ENCODE results near the gene DOK7.
A peak's percentile ranks its signal among the peaks of the same experiment; 100 is the strongest.

The DOK7 gene

GRCh38 chr4:3473181-3473950 is 10.3 kb downstream of the DOK7 start:
- FAIRE-seq (no peak), DNase-seq (ENCODE audit: insufficient read length, low spot score) (no peak)

- FAIRE-seq (no peak), DNase-seq (ENCODE audit: insufficient read length, low spot score) (no peak)
Observed at GRCh38 chr4:3473996-3474765, 11.1 kb downstream of the DOK7 start.

- no peak for FAIRE-seq
Observed at GRCh38 chr4:3475041-3475712, 12.1 kb downstream of the DOK7 start.

GRCh38 chr4:3475713-3476260 is 12.7 kb downstream of the DOK7 start:
- DNase-seq (ENCODE audit: insufficient read length, low spot score) (no peak), FAIRE-seq (no peak)

More at GRCh38 chr4:3475041-3475712, 12.1 kb downstream of the DOK7 start:
- DNase-seq (ENCODE audit: insufficient read length, low spot score) = no peak

- no peak for DNase-seq (ENCODE audit: insufficient read length, low spot score)
- no peak for FAIRE-seq
Observed at GRCh38 chr4:3476341-3476747, 13.2 kb downstream of the DOK7 start.

- FAIRE-seq (no peak), DNase-seq (ENCODE audit: insufficient read length, low spot score) (no peak)
Observed at GRCh38 chr4:3476936-3477749, 14.0 kb downstream of the DOK7 start.

- no peak for DNase-seq (ENCODE audit: insufficient read length, low spot score)
- no peak for FAIRE-seq
Observed at GRCh38 chr4:3477750-3478430, 14.8 kb downstream of the DOK7 start.

- FAIRE-seq = no peak
- DNase-seq (ENCODE audit: insufficient read length, low spot score) = no peak
Observed at GRCh38 chr4:3478446-3479357, 15.6 kb downstream of the DOK7 start.

GRCh38 chr4:3479358-3480101 is 16.4 kb downstream of the DOK7 start:
- no peak for FAIRE-seq
- DNase-seq (ENCODE audit: insufficient read length, low spot score) = no peak

GRCh38 chr4:3480528-3481112 is 17.5 kb downstream of the DOK7 start:
- peak; percentile 39 for FAIRE-seq

GRCh38 chr4:3481113-3481531 is 18.0 kb downstream of the DOK7 start:
- no peak for DNase-seq (ENCODE audit: insufficient read length, low spot score)
- FAIRE-seq = no peak

More at GRCh38 chr4:3480528-3481112, 17.5 kb downstream of the DOK7 start:
- peak; percentile 91 for DNase-seq (ENCODE audit: insufficient read length, low spot score)

GRCh38 chr4:3481783-3482393 is 18.8 kb downstream of the DOK7 start:
- DNase-seq (ENCODE audit: insufficient read length, low spot score) (no peak), FAIRE-seq (no peak)

- FAIRE-seq = no peak
- DNase-seq (ENCODE audit: insufficient read length, low spot score) = no peak
Observed at GRCh38 chr4:3482707-3483106, 19.6 kb downstream of the DOK7 start.

- no peak for FAIRE-seq
- DNase-seq (ENCODE audit: insufficient read length, low spot score) = no peak
Observed at GRCh38 chr4:3483471-3483921, 20.4 kb downstream of the DOK7 start.

GRCh38 chr4:3484057-3484973 is 21.2 kb downstream of the DOK7 start:
- FAIRE-seq (no peak), DNase-seq (ENCODE audit: insufficient read length, low spot score) (no peak)
